HEK293T (cell line): Measurements from ENCODE around the gene SSNA1.

ENCODE experiments used
- CTCF ChIA-PET: fragments of 350-600 bp; formaldehyde crosslinking; extraction: SDS; loops from one replicate; lab custom pipeline; 2021; ENCODE audit warnings: antibody characterized with exemption, inconsistent platforms; lab: Yijun Ruan, JAX
- POLR2A ChIA-PET: fragments of 350-600 bp; formaldehyde crosslinking; extraction: SDS; loops from one replicate; lab custom pipeline; 2020; ENCODE audit warnings: antibody characterized with exemption, inconsistent platforms; lab: Yijun Ruan, JAX
- DNase-seq: peaks from one replicate; pipeline ENCODE4 v3.0.0; 2012; ENCODE audit warnings: mixed read lengths; ENCODE audit errors: extremely low spot score
- ARNT ChIP-seq: fragments of 450-650 bp; IDR thresholded peaks from 2 replicates; pipeline ENCODE4 v1.6.1; 2017; ENCODE audit warnings: mild to moderate bottlenecking
- BHLHE40 ChIP-seq: fragments of 450-650 bp; IDR thresholded peaks from 2 replicates; pipeline ENCODE4 v1.6.1; 2016; ENCODE audit warnings: mild to moderate bottlenecking, moderate library complexity, borderline replicate concordance
- CTBP1 ChIP-seq: fragments of 450-650 bp; IDR thresholded peaks from 2 replicates; pipeline ENCODE4 v1.6.1; 2016; ENCODE audit warnings: borderline replicate concordance
- ELF4 ChIP-seq: fragments of 450-650 bp; IDR thresholded peaks from 2 replicates; pipeline ENCODE4 v1.6.1; 2017; ENCODE audit warnings: antibody characterized with exemption
- FOXA1 ChIP-seq: fragments of 450-650 bp; IDR thresholded peaks from 2 replicates; pipeline ENCODE4 v1.6.1; 2016; ENCODE audit warnings: mild to moderate bottlenecking
- FOXK2 ChIP-seq: fragments of 450-650 bp; IDR thresholded peaks from 2 replicates; pipeline ENCODE4 v1.6.1; 2016; ENCODE audit warnings: mild to moderate bottlenecking
- FOXM1 ChIP-seq: fragments of 450-650 bp; IDR thresholded peaks from 2 replicates; pipeline ENCODE4 v1.6.1; 2017; ENCODE audit warnings: mild to moderate bottlenecking, borderline replicate concordance
- HDGF ChIP-seq: fragments of 450-650 bp; IDR thresholded peaks from 2 replicates; pipeline ENCODE4 v1.6.1; 2017; ENCODE audit warnings: antibody characterized with exemption, borderline replicate concordance
- L3MBTL2 ChIP-seq: fragments of 450-650 bp; conservative IDR thresholded peaks from 2 replicates; pipeline ENCODE4 v1.6.1; 2016; ENCODE audit warnings: mild to moderate bottlenecking
- LEF1 ChIP-seq: fragments of 450-650 bp; IDR thresholded peaks from 2 replicates; pipeline ENCODE4 v1.6.1; 2017; ENCODE audit warnings: mild to moderate bottlenecking, borderline replicate concordance
- NFRKB ChIP-seq: fragments of 450-650 bp; IDR thresholded peaks from 2 replicates; pipeline ENCODE4 v1.6.1; 2016; ENCODE audit warnings: mild to moderate bottlenecking, moderate library complexity
- SP1 ChIP-seq: fragments of 450-650 bp; IDR thresholded peaks from 2 replicates; pipeline ENCODE4 v1.6.1; 2017
- SUZ12 ChIP-seq: fragments of 450-650 bp; IDR thresholded peaks from 2 replicates; pipeline ENCODE4 v1.6.1; 2016; ENCODE audit warnings: mild to moderate bottlenecking
- TARDBP ChIP-seq: fragments of 450-650 bp; IDR thresholded peaks from 2 replicates; pipeline ENCODE4 v1.6.1; 2016
- ZNF384 ChIP-seq: fragments of 450-650 bp; IDR thresholded peaks from 2 replicates; pipeline ENCODE4 v1.6.1; 2016
- TF ChIP-seq, protein P1 (sequence below): fragments of 450-650 bp; IDR thresholded peaks from 2 replicates; pipeline ENCODE4 v1.6.1; 2016

Gene SSNA1

DNA sequence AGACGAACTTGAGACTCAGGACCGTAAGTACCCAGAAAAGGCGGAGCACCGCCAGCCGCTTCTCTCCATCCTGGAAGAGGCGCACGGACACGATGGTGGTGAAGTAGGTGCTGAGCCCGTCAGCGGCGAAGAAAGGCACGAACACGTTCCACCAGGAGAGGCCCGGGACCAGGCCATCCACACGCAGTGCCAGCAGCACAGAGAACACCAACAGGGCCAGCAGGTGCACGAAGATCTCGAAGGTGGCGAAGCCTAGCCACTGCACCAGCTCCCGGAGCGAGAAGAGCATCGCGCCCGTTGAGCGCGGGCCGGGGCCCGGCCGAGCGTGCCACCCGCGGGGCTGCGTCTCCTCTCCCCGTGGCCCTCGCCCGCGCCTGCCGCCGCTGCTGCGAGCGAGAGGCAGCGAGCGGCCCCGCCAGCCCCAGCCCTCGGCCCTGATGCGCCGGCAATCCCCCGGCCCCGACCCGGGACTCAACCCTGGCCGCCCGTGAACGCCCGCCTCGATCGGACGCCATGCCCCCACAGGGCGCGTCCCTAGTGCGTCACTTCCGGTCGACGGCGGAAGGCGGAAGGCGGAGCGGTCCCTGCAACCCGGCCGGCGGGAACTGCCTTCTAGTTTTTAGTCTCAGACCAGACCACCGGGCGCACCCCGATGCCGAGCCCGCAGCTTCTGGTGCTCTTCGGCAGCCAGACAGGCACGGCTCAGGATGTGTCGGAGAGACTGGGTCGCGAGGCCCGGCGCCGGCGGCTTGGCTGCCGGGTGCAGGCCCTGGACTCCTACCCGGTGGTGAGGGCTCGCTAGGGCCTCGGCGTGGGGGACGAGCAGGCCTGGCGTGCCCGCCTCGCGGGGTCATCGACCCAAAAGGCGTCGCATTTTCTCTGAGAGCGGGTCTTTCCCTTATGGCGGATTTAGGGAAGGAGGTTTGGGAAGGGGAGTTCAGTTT lies 16.9 kb downstream of the SSNA1 start, which contains the start of the genes NDOR1 and TMEM203:
Gene NDOR1 (plus strand): TSS at position 575 of the 944 bp plus-strand sequence. CDS start 78 bp downstream, at position 653.
Gene TMEM203 (minus strand): TSS at position 523 of the 944 bp plus-strand sequence. CDS start 234 bp downstream, at position 289.
- DNase-seq: peak; percentile 94
- POLR2A ChIA-PET: interaction anchor here (0.6 to 2.3 kb wide), 11 partner anchors 10 to 75 kb away, joined by 3 to 16 read pairs (median 5); partner anchors contain the start of genes ANAPC2, RNF208, SSNA1 and TUBB4B
- TF ChIP-seq FOXA1 (no peak), LEF1 (no peak), ARNT (no peak), L3MBTL2 (peak; percentile 53), SUZ12 (no peak), FOXK2 (no peak), SP1 (no peak), CTBP1 (no peak), ZNF384 (no peak), ELF4 (peak; percentile 49), FOXM1 (no peak)
- CTCF ChIA-PET: no interaction called here

DNA sequence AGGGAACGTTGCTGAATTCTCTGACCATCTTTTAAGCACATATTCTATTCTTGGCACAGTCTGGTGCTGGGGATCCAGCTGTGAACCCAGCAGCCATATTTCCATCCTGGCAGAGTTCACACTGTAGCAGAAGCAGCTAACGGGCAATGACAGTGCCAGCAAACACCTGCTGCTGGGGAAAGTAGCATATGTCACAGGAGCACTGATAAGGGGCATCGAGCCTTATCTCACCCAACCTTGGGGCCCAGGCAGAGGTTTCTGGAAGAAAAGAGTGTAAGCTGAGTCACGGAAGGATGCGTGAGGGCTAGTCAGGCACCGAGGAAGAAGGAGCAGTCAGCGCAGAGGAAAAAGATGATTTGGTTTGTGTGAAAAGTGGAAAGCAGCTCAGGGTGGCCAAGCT lies 18.1 kb downstream of the SSNA1 start:
- no peak for DNase-seq
- no peak for TF ChIP-seq FOXA1
- TF ChIP-seq FOXM1: no peak
- no peak for TF ChIP-seq HDGF
- TF ChIP-seq ZNF384: no peak
- TF ChIP-seq SUZ12: no peak
- no peak for TF ChIP-seq ARNT
- no peak for TF ChIP-seq NFRKB
- TF ChIP-seq BHLHE40: no peak
- TF ChIP-seq, protein P1, sequence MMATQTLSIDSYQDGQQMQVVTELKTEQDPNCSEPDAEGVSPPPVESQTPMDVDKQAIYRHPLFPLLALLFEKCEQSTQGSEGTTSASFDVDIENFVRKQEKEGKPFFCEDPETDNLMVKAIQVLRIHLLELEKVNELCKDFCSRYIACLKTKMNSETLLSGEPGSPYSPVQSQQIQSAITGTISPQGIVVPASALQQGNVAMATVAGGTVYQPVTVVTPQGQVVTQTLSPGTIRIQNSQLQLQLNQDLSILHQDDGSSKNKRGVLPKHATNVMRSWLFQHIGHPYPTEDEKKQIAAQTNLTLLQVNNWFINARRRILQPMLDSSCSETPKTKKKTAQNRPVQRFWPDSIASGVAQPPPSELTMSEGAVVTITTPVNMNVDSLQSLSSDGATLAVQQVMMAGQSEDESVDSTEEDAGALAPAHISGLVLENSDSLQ: no peak
- TF ChIP-seq FOXK2: no peak
- no peak for TF ChIP-seq ELF4
- no peak for TF ChIP-seq LEF1
- TF ChIP-seq L3MBTL2: no peak
- TF ChIP-seq TARDBP: no peak
- TF ChIP-seq SP1: no peak
- no peak for TF ChIP-seq CTBP1
- ChIA-PET POLR2A (interaction anchor here (1.0 to 1.9 kb wide), 4 partner anchors 10 to 77 kb away, joined by 3 to 6 read pairs (median 4); no protein-coding TSS in a partner anchor), CTCF (interaction anchor here (0.6 kb wide), 1 partner anchor 145 kb away, joined by 4 read pairs; no protein-coding TSS in a partner anchor)

DNA sequence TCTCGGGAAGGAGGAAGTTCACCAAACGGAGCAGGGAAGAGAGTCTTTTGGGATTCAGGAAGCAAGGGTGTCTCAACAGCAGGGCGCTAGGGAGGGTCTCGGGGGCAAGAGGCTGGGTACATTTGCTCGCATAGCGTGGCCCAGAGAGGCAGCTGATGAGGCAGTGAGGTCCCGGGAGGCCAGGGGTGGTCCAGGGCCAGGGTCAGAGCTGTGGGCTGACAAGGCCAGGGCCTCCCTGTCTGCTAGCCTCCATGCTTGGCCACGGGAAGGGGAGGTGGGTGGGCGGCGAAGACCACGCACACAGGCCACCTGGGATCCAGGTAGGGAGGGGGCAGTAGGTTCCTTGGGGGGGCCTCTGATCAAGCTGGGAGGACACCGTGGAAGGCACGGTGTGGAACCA lies 23.1 kb downstream of the SSNA1 start:
- ChIA-PET CTCF (no interaction called here), POLR2A (interaction anchor here (0.6 to 1.1 kb wide), 2 partner anchors 9 to 11 kb away, joined by 3 to 5 read pairs; partner anchors contain the start of gene RNF208)

DNA sequence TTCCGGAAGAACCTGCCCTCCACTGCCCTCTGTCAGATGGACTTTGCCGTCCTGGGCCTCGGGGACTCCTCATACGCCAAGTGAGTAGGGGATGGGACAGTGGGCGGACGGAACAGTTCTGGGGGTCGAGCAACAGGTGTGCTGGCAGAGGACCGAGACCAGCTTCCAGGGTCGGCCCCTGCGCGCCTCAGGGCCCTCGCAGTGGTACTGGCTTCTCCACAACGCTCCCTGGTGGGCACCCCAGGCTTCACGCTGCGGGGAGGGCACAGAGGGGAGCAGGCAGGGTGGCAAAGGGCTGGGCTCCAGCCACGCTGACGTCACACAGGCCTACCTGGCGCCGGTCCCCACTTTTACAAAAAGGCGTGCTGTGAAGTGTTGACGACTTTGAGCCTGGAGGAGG lies 24.0 kb downstream of the SSNA1 start:
- no peak for DNase-seq
- POLR2A ChIA-PET: interaction anchor here (1.0 to 1.5 kb wide), 3 partner anchors 10 to 23 kb away, joined by 3 to 5 read pairs (median 3); partner anchors contain the start of gene RNF208
- TF ChIP-seq ZNF384: no peak
- TF ChIP-seq ELF4: no peak
- TF ChIP-seq HDGF: no peak
- no peak for TF ChIP-seq SUZ12
- CTCF ChIA-PET: no interaction called here

More for the DNA sequence above, 23.1 kb downstream of the SSNA1 start:
- TF ChIP-seq, protein P1: no peak
- no peak for TF ChIP-seq L3MBTL2
- no peak for TF ChIP-seq HDGF
- no peak for TF ChIP-seq SUZ12
- no peak for TF ChIP-seq LEF1
- DNase-seq: no peak

DNA sequence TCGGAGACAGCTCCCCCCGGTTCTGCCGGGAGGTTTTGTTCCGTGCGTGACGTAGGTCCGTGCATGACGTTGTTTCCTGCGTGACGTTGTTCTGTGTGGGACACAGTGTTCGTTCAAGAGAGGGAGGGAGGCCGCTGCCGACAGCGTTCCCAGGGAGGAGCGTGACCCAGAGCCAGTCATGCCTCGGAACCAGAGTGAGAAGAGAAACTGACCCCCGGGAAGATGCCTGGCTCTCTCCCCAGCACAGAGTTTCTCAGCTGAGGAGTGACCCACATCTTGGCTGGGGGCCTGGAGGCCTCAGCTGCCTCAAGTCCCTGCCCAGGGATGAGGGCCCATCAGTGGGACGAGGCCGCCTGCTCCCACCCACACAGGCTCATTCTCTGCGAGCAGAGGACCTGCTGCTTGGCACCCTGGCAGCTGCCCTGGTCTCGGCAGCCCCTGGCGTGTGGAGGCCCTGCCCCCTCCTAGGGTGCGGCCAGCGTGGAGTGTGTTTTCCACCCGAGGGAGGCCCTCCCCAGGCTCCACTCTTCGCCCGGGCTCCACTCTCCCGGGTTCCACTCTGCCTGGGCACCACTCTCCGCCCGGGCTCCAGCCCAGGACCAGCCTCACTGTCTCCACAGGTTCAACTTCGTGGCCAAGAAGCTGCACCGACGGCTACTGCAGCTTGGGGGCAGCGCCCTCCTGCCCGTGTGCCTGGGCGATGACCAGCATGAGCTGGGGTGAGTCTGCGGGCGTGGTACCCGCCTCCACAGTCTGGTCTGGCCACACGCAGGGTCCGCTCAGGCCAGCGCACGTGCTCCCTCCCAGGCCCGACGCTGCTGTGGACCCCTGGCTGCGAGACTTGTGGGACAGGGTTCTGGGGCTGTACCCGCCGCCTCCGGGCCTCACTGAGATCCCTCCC lies 24.9 kb downstream of the SSNA1 start:
- TF ChIP-seq SP1 (no peak), ZNF384 (no peak), ARNT (no peak), L3MBTL2 (no peak), HDGF (no peak), NFRKB (no peak), FOXM1 (no peak), FOXA1 (no peak), BHLHE40 (no peak), SUZ12 (no peak), ELF4 (no peak)
- TF ChIP-seq, protein P1: no peak
- POLR2A ChIA-PET: interaction anchor here (1.0 to 2.0 kb wide), 3 partner anchors 10 to 24 kb away, joined by 3 to 7 read pairs (median 3); partner anchors contain the start of gene TPRN
- CTCF ChIA-PET: interaction anchor here (1.4 to 2.0 kb wide), 2 partner anchors 10 to 23 kb away, joined by 5 to 6 read pairs; no protein-coding TSS in a partner anchor
- DNase-seq: no peak
